NK-92 (cell line): ENCODE data around the gene PRDM11.
"Not testable (repeated sequence)": the region's sequence is repeated elsewhere in the genome, so short reads cannot be mapped to it uniquely, and the experiment has no call there.

Source experiments
- DNase-seq: peaks from one replicate; lab custom pipeline; 2025; ENCODE audit not compliant: unreplicated experiment; lab: John Stamatoyannopoulos, UW

PRDM11 gene

GRCh38 chr11:45232341-45233080 lies 86.1 kb downstream of the PRDM11 start:
- no peak for DNase-seq

DNA sequence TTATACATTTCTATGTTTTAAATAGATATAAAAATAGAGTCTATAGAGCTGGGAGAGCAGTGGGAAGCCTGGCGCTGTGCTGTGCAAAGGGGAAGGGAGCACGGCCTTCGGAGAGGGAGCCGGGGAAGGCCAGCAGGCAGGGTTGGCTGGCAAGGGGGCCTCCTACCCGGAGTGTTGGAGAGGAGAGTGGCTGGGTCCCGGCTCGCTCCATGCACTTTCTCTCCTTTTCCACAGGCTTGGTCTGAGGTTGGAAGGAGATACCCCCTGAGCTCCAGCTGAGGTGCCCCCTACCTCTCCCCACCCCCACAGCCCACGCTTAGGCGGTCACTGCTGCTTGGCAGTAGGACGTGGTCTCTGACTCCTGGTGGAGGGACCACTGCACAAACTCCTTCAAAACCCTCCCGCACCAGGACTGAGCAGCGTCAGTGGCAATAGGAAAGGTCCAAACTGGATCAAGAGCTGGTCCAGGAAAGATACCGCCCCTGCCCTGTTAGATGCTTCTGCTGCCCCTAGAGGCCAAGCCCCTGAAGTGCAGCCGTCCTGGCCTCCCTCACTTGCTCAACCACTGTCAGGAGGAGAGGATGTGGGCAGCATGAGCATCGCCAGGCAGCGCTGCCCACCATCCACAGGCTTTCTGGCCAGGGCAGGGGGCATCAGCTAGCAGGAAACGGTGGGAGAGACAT lies 86.8 kb downstream of the PRDM11 start:
- no peak for DNase-seq

DNA sequence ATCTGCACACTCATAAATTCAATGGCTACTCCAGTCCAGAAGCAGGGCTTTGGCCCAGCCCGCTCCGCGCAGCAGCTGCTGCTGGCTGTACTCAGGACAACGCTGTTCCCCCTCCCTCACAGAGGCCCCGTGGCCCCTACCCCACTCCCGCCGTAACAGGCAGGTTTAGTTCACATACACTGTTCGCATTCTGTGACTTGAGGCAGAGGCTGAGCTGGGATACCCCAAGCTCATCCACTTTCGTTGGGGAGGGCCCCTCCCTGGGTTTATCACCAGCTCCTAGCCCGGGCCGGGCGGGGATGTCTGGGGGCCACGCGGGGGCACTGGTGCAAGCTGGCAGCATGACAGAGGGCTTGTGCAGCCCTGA lies 87.3 kb downstream of the PRDM11 start:
- DNase-seq = no peak

DNA sequence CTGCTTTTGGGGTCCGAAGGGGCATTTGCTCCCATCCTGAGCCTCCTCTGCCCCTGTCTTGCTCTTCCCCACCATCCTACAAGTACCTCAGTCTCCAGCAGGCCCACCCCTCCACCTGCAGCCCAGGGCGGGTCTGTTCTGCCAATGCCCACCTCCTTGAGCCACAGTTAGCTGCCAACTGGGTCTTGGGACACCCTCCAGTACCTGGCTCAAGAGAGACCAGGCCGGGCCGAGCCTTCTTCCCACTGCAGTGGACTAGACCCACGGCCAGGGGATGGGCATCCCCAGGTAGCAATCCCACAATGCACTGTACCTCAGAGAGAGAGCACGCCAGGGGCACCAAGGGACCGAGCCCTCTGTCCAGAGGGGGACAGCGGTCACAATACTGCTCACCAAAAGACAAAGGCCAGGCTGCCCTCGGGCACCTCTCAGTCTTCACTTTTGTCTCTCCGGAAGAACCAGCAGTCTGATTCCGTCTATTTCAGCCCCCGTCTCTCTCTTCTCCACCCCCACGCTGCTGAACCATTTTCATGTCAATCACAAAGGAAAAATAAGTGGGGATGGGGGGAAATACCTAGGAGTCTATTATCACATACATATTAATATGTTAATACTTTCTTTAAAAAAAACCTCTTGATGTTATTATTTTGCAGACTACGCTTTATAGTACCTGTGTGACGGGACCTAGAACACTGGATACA lies 88.0 kb downstream of the PRDM11 start:
- DNase-seq = no peak

DNA sequence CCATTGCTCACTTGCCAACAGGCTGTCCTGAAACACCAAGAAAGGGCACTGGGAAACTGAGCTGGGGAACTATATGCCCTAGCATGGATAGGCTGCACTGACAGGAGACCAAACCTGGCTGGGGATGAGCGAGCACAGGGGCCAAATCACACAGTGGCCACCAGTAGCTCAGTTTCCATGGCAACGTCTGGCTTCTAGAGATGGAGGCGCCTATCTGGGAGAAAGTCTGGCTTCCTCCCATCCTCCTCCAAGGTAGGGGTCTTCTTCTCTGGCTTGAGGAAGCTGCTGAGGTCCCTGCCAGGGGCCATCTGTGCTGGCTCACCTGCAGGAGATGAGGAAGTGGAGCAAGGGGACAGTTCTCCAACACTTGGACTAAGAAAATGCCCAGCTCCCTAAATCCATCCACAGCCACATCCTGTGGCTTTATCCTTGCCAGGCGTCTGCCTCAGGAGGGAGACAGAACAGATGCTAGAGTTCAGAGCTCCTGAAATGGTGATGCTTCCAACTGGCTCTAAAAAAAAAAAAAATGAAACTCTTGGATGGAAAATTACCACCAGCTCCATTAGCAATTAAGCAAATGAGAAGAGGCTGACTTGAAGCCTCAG lies 91.4 kb downstream of the PRDM11 start:
- DNase-seq = no peak

- no peak for DNase-seq
Observed at GRCh38 chr11:45238724-45239123, 92.3 kb downstream of the PRDM11 start.

DNA sequence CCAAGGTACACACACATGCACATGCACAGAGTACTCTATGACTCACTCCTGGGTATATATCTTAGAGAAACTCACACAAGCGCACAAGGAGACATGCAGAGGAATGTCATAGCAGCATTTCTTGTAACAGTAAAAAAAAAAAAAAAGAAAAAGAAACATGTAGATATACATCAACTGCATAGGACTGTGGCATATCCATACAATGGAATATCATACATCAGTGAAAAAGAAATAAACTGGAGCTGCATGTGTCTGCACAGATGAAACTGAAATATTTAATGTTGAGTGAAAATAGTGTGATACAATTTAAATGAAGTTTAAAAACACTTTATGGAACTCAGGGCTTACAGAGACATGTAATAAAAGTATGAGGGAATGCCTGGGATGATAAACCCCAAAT lies 93.3 kb downstream of the PRDM11 start:
- no peak for DNase-seq

DNA sequence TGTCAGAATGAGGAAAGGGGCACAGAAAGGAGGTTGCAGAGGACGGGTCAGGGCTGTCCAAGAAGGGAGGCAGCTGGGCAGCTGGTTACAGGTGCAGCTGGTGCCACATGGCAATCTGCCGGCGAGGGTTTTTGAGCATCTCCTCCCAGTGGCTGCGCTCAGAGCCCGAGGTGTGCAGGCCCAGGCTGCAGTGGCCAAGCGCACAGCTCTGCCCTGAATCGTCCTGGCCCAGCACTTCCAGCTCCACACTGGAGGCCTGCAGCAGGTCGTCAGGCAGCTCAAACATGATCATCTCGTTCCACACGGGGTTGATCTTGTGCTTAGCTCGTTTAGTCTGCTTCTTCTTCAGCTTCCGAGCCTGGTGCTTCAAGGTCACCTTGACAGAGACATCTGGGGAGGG lies 97.5 kb downstream of the PRDM11 start:
- DNase-seq = no peak

DNA sequence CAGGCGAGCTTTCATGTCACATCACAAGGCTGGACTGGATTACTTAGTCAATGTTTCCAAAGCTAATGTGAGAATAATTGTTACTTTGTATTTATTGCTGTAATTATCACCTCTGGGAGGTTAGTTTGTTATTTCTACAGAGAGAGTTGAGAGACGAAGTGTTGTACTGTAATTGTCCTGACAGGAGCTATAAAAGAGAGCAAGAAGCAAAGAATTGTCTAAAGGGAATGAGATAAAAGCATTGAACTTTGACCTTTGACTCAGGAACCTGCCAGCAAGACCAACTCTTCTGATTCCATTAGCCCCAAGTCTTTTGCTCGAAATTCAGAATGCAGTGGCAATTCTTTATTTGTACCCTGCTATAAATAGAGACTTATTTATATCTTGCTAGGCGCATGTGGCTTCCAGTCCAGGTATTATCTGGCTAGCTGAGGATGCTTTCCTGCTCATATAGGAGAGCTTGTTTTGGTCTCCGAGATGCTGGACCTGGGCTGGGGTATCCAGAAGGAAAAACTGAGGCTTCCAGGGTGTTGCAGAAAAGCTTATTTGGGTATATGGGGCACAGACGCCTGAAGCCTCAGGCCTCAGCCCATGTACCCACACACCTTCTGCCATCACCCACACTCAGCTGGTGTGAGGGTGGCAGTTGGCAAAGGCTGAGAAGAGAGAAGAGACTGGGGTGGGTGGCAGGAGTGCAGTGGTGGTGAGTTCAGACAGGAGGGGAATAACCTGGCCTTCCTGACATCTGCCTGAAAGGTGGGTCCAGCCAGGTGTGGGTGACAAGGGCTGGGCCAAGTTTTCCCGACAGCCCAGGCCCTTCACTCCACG lies 99.0 kb downstream of the PRDM11 start:
- DNase-seq = no peak

- no peak for DNase-seq
Observed at GRCh38 chr11:45246241-45246640, 99.8 kb downstream of the PRDM11 start.

- DNase-seq = no peak
Observed at GRCh38 chr11:45247433-45247832, 101.0 kb downstream of the PRDM11 start.

DNA sequence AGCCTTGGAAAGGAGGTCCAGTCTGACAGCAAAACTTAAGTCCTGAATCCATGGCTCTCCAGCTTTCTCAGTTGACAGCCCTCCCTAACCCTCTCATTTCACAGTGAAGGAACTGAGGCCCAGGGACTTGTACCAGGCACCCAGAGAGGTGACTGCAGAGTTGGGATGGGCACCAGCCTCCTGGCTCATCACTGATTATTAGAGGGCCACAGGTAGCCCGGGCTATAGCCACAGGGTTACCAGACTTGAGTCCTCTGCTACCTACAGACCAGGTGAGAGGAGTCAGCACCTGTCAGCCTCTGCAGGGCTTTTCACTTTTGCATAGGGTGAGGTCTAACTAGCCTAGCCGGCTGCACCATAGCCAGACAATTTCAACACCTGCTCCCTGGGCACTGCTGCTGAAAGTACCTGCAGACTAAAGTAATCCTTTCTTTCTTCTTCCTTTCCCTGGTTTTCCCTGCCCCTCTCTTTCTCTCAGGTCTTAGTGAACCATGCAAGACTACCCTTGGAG lies 102.1 kb downstream of the PRDM11 start:
- no peak for DNase-seq

DNA sequence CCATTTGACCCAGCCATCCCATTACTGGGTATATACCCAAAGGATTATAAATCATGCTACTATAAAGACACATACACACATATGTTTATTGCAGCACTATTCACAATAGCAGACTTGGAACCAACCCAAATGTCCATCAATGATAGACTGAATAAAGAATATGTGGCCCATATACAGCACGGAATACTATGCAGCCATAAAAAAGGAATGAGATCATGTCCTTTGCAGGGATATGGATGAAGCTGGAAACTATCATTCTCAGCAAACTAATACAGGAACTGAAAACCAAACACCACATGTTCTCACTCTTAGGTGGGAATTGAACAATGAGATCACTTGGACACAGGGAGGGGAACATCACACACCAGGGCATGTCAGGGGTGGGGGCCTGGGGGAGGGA lies 102.9 kb downstream of the PRDM11 start:
- DNase-seq = not testable (repeated sequence)

- DNase-seq = no peak
Observed at GRCh38 chr11:45250035-45250718, 103.7 kb downstream of the PRDM11 start.

- DNase-seq = no peak
Observed at GRCh38 chr11:45252134-45252856, 105.9 kb downstream of the PRDM11 start.

DNA sequence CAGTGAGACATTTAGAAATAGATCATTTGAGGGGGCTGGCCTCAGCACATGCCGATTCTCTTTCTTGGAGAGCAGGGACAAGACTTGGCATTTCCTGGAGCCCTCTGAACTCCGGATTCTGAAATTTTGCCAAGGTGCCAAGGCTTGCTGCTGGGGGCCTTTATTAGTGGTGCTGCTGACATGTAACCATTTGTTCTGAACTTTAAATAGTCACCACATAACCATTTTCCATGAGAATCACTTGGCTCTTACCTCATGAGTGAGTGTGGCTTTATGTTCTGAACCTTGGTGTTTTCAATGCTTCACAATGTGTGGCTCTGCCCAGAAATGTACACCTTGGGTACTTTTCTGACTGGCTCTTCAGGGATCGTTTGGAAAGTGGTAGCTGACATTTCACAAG lies 106.4 kb downstream of the PRDM11 start:
- no peak for DNase-seq

DNA sequence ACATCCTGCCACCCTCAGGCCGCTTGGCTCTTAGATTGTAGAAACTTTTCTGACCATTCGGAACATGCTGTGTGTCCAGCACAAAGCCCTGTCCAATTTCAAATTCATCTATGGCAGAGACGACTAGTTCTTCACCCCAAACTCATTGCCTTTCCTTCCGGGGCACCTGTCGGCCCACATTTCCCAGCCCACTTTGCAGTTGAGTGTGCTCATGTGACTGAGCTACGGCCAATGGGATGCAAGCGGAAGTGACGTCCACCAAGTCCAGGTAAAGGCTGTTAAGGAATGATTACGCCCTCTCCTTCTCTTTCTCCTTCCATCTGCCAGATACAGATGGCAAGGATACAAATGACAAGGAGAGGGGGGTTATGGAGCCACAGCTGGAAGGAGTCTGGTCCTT lies 107.2 kb downstream of the PRDM11 start:
- no peak for DNase-seq

DNA sequence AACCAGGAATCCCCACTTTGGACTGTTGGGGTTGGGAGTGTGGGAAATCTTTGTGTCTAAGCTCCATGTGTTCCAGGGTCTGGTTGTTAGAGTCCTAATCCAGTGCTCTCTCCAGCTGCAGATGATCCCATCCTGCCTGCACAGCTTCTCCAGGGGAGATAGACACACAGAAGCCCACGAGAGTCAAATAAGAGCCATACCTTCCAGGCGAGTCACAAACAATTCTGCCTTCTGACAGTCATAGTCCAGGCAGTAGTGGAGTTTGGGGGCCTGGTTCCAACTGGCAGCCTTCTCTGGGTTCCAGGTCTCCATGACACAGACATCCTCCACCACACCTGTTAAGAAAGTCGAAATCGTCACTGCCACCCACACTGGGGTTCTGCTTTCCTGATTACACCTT lies 107.6 kb downstream of the PRDM11 start:
- DNase-seq = no peak

GRCh38 chr11:45258982-45259530 lies 112.6 kb downstream of the PRDM11 start:
- no peak for DNase-seq
